Adrenal gland (tissue), 12 donors: ENCODE results near the gene PRKCH. TPM values are rescaled to one million over a fixed set of nuclear protein-coding genes. Genes with fewer than 3 reads are reported as not detected.
A peak's percentile ranks its signal among the peaks of the same experiment; 100 is the strongest.
"Not testable (repeated sequence)": the region's sequence is repeated elsewhere in the genome, so short reads cannot be mapped to it uniquely, and the experiment has no call there.

ENCODE experiments used
- DNase-seq, 7 donors: peaks; one replicate each; pipeline ENCODE4 v3.0.0-alpha.2; 2019 to 2020
- H3K27ac ChIP-seq, 5 donors: fragments of 200-600 bp; sonication (generic) in 4 of 5; 1 replicate in 3 of 5; 2 replicates in 2 of 5; pipeline versions ENCODE4 v1.5.1 to v1.8.0; 2016 to 2020; ENCODE audit warnings: mild to moderate bottlenecking in 1 of 5
- H3K27me3 ChIP-seq: fragments of 200-600 bp; 2 replicates; pipeline ENCODE4 v1.8.0; 2021
- H3K36me3 ChIP-seq, 2 donors: fragments of 200-600 bp; replicated peaks in 1 of 2; 1 replicate in 1 of 2; 2 replicates in 1 of 2; pipeline versions ENCODE4 v1.5.1 to v1.8.0; 2018 to 2022
- H3K4me1 ChIP-seq, 2 donors: fragments of 200-600 bp; replicated peaks in 1 of 2; 1 replicate in 1 of 2; 2 replicates in 1 of 2; pipeline versions ENCODE4 v1.5.1 to v1.8.0; 2018 to 2021
- H3K4me3 ChIP-seq, 4 donors: fragments of 200-600 bp; sonication (generic) in 3 of 4; one replicate each; pipeline ENCODE4 v1.5.1; 2016 to 2018
- H3K9me3 ChIP-seq, 3 donors: fragments of 200-600 bp; sonication (generic) in 1 of 3; replicated peaks in 1 of 3; 1 replicate in 2 of 3; 2 replicates in 1 of 3; pipeline versions ENCODE4 v1.5.1 to v1.8.0; 2016 to 2021
- CTCF ChIP-seq, 6 experiments: fragments of 450-650 bp in 4 of 6; fragments of 200-600 bp in 2 of 6; sonication (generic) in 1 of 6; IDR thresholded peaks; 1 replicate in 5 of 6; 2 replicates in 1 of 6; pipeline versions ENCODE4 v1.5.1 to v1.8.0; 2016 to 2021; ENCODE audit warnings: antibody characterized with exemption in 6 of 6, mild to moderate bottlenecking in 2 of 6, moderate library complexity in 1 of 6
- POLR2A ChIP-seq, 2 donors: fragments of 450-650 bp; IDR thresholded peaks; one replicate each; pipeline ENCODE4 v1.6.1; 2017; ENCODE audit warnings: antibody characterized with exemption in 2 of 2, mild to moderate bottlenecking in 2 of 2, moderate library complexity in 1 of 2
- WGBS, 4 donors: extraction: QIAGEN DNeasy Blood & Tissue Kit in 2 of 4; methylation state at CpG; one replicate each; pipeline versions ENCODE4 v1.1.5 to v1.1.7; 2013 to 2017; 5-methylcytosine and 5-hydroxymethylcytosine counted together
- intact Hi-C, 2 donors: fragments of 100-400 bp; cut with DNase I; formaldehyde crosslinking; loops; one replicate each; pipeline versions ENCODE4 v1.14.1 to v1.15.0; 2022 to 2023
- polyA plus RNA-seq, 3 donors: library from polyadenylated mRNA; stranded (reverse); fragments of 200-250 nt in 2 of 3; fragments of 350-450 nt in 1 of 3; fragmentation: Illumina TruSeq in 1 of 3; extraction: RNeasy Lipid Tissue Mini Kit (QIAGEN cat#74804) in 1 of 3; gene quantifications; one replicate each; pipeline ENCODE4 v1.2.3, GENCODE V29; 2013 to 2014
- total RNA-seq, 9 donors: library from RNA; depleted of rRNA in 4 of 9; stranded (reverse); fragments of >200 nt in 4 of 9; fragments of 120-200 nt in 1 of 9; fragmentation: NEBNext Ultra II Directional in 1 of 9; extraction: Animal tissue kit (Norgen Biotek cat#: 25700) in 1 of 9; gene quantifications; one replicate each; pipeline versions ENCODE4 v1.1.0 to v1.2.4, GENCODE V29; 2013 to 2023
- donor health status: healthy with polysubstance abuse.
- donor health status: Bipolar disorder and iron deficiency.
- donor health status: DM: yes; HTN: yes; CAD: no.
- donor health status: DM: no; HTN: no; CAD: no.
- donor health status: DM: no; HTN: no; CAD: no.
- donor health status: DM: yes; HTN: yes; CAD: no.

The PRKCH gene
- total and polyA plus RNA-seq, 12 donors: 7.8 to 28.1 (median 17.0) TPM

GRCh38 chr14:61409782-61410181 lies 88.4 kb downstream of the PRKCH start:
- no peak for DNase-seq
- Histone ChIP-seq H3K9me3 (no peaks in the 10 kb centered on the region), H3K4me3 (no peak overlapping the region), H3K4me1 (no peaks in the 10 kb centered on the region), H3K27me3 (no peaks in the 10 kb centered on the region), H3K36me3 (no peaks in the 10 kb centered on the region), H3K27ac (no peak overlapping the region)
- TF ChIP-seq POLR2A (IDR thresholded peaks at IDR 0.05): no peak
- TF ChIP-seq CTCF (IDR thresholded peaks at IDR 0.05): no peak
- intact Hi-C loops: no loop called here
- WGBS, 4 donors: 38 to 88% (median 72%) methylated on average over 1 of the region's 1 CpG

GRCh38 chr14:61415934-61416333 lies 94.6 kb downstream of the PRKCH start:
- 88 to 96% (median 93%) methylated on average over 4 of the region's 4 CpGs for WGBS, 4 donors
- intact Hi-C loops, H3K4me1 ChIP-seq: not testable (repeated sequence)

GRCh38 chr14:61416591-61416990 lies 95.2 kb downstream of the PRKCH start:
- Histone ChIP-seq H3K9me3 (no peaks in the 10 kb centered on the region), H3K36me3 (no peaks in the 10 kb centered on the region), H3K4me3 (no peak overlapping the region), H3K4me1 (peaks cover 0 to 16% of the 10 kb centered on the region in 2 donors), H3K27me3 (no peaks in the 10 kb centered on the region), H3K27ac (no peak overlapping the region)
- TF ChIP-seq CTCF (IDR thresholded peaks at IDR 0.05) (no peak), POLR2A (IDR thresholded peaks at IDR 0.05) (no peak)
- intact Hi-C loops: no loop called here
- no peak for DNase-seq
- WGBS, 4 donors: 61 to 77% (median 68%) methylated on average over 2 of the region's 2 CpGs

More at GRCh38 chr14:61415934-61416333, 94.6 kb downstream of the PRKCH start:
- H3K9me3 ChIP-seq, H3K27ac ChIP-seq, DNase-seq, H3K4me3 ChIP-seq, H3K36me3 ChIP-seq, H3K27me3 ChIP-seq: not testable (repeated sequence)

GRCh38 chr14:61417141-61417540 lies 95.8 kb downstream of the PRKCH start:
- Histone ChIP-seq H3K4me1 (peaks cover 0 to 16% of the 10 kb centered on the region in 2 donors), H3K27ac (no peak overlapping the region), H3K4me3 (no peak overlapping the region), H3K9me3 (no peaks in the 10 kb centered on the region), H3K36me3 (no peaks in the 10 kb centered on the region), H3K27me3 (no peaks in the 10 kb centered on the region)
- TF ChIP-seq CTCF (IDR thresholded peaks at IDR 0.05): no peak
- no peak for TF ChIP-seq POLR2A (IDR thresholded peaks at IDR 0.05)
- intact Hi-C loops: no loop called here
- DNase-seq: no peak
- 48 to 74% (median 66%) methylated on average over 4 of the region's 4 CpGs for WGBS, 4 donors

DNA sequence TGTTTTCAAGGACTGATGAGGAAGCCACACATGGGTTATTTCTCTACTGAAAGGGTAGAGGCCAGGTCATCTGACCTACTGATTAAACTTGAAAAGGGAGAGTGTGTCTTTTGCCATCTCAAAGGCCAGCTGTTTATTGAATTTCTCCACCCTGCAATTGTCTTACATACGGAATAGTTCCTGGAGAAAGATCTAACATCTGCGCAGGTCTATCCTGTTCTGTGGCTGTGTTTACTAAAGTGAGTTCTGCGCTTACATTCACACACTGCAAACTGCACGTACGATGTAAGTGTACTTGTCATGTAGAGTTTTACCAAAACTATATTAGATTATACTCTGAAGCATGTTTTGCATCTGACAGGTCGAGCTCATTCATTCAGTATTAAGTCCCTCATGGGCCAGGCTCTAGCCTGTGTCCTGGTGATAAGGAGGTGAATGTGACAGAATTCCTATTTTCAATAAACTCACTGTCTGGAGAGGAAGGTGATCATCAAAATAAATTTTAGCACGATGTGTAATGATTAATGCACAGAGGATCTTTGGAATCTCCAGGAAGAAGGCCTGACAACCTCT lies 96.6 kb downstream of the PRKCH start:
- H3K27ac ChIP-seq: peak overlapping the region in 1 of 5 donors; percentile 38
- no peaks in the 10 kb centered on the region for H3K27me3 ChIP-seq
- H3K36me3 ChIP-seq: no peaks in the 10 kb centered on the region
- no peaks in the 10 kb centered on the region for H3K9me3 ChIP-seq
- WGBS, 4 donors: 76 to 81% (median 78%) methylated on average over 7 of the region's 7 CpGs
- no peak for TF ChIP-seq CTCF (IDR thresholded peaks at IDR 0.05)
- no peak for TF ChIP-seq POLR2A (IDR thresholded peaks at IDR 0.05)
- H3K4me3 ChIP-seq: no peak overlapping the region
- peaks cover 0 to 16% of the 10 kb centered on the region in 2 donors for H3K4me1 ChIP-seq
- intact Hi-C loops: no loop called here
- DNase-seq: no peak
